Measurements from ENCODE around the gene ATP7B. TPM values are rescaled to one million over a fixed set of nuclear protein-coding genes. Genes with fewer than 3 reads are reported as not detected.
"Not testable (repeated sequence)": the region's sequence is repeated elsewhere in the genome, so short reads cannot be mapped to it uniquely, and the experiment has no call there.

ATP7B gene
- total RNA-seq, 1 donor from 2014 or later: 15.9 TPM

DNA sequence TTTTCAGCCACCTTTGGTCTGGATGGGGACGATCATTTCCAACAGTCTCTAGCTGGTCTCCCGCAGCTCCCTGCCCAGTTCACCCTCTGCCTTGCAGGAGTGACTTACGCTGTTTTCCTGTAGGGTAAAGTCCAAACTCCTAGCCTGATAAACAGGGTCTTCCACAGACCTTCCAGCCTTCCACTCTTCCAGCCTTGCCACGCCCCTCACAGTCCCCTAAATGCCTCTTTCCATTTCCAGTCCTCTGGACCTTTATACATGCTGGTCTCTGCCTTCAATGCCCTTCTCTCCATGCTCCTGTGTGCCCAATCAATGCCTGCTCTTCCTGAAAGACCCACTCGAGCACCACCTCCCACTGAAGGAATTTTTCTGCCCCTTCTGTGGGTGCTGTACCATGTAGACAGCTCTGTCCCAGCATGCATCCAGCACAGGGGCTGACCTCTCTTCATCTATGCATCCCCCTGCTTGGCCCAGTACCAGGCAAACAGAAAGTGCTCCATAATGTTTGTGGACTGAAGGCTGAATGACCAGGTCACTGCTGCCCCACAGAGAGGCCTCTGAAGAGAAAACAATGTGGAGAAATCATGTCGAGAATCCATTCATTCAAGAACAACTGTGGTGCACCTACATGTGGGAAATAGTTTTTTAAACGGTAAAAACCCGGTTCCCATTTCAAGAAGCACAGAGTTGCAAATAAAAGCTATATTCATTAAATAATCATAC, 4.6 kb downstream of the ATP7B start:
- DNase-seq (ENCODE audit: low read depth): no peak

DNA sequence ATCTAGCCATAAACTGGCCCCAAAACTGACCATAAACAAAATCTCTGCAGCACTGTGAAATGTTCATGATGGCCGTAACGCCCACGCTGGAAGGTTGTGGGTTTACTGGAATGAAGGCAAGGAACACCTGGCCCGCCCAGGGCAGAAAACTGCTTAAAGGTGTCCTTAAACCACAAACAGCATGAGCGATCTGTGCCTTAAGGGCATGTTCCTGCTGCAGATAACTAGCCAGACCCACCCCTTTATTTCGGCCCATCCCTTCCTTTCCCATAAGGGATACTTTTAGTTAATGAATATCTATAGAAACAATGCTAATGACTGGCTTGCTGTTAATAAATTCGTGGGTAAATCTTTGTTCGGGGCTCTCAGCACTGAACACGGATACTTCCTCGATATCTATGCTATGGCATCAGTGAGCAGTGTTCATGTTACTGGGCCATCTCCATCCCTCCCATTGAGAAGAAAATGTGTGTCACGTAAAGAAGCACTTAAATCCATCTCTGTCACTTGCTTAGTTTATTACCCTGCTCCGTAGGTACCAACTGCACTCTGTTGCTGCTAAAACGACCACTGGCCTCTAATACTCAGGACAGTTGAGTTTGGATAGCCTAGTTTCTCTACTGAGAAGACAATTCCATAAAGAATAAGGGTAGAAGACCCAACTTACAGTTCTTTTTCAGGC, 5.3 kb downstream of the ATP7B start:
- peak; percentile 41 for DNase-seq (ENCODE audit: low read depth)

DNA sequence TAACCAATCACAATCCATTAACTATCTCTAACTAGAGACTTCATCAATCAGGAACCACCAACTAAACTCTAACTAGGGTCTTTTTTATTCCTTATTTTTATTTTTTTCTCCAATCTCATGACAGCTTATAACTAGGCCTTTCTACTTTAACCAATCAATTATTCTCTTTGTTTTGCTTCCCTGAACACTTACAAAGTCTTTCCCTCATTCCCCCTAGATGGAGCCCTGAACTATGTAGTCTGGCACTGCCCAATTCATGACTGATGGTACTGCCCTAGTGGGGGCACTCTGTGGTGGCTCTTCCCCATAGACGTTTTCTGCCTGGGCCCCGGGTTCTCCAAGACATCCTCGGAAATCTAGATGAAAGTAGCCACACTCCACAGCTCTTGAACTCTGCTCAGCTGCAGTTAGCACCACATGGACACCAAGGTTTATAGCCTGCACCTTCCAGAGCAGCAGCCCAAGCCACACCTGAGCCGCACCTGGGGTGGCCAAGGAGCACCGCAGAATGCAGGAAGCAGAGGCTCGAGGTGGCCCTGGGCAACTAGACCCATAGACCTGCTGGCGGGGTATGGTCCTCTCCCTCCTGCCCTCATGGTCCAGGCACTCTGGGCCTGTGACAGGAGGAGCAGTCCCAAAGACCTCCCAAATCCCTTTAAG, 6.6 kb downstream of the ATP7B start:
- DNase-seq (ENCODE audit: low read depth): no peak

DNA sequence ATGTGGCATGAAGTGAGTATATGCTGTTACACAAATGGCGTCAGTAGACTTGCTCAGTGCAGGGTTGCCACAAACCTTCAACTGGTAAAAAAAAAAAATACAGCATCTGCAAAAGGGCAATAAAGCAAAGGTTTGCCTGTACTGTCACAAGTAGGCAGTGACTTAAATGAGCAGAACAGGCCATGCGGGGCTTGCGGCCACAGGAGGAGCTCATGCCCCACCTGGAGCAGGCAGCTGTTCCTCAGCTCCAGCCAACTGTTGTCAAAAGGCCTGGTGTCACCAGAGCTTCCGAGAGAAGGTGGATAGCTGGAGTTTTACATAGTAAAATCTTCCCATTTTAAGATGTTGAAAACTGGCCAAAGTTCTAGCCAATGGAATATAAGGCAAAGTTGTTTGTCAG, 7.7 kb downstream of the ATP7B start:
- DNase-seq (ENCODE audit: low read depth): no peak

DNA sequence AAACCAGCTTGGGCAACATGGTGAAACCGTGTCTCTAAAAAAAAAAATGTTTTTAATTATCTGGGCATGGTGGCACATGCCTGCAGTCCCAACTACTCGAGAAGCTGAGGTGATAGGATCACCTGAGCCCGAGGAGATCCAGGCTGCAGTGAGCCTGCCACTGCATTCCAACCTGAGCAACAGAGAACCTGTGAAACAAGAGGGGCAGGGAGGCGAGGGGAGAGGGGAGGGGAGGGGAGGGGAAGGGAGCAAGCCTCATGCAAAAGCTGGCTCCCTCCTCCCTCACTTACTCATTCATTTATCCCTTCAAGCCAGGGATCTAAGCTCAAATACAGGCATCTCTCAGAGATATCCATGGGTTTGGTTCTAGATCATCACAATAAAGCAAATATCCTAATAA, 8.9 kb downstream of the ATP7B start:
- DNase-seq (ENCODE audit: low read depth): no peak

DNA sequence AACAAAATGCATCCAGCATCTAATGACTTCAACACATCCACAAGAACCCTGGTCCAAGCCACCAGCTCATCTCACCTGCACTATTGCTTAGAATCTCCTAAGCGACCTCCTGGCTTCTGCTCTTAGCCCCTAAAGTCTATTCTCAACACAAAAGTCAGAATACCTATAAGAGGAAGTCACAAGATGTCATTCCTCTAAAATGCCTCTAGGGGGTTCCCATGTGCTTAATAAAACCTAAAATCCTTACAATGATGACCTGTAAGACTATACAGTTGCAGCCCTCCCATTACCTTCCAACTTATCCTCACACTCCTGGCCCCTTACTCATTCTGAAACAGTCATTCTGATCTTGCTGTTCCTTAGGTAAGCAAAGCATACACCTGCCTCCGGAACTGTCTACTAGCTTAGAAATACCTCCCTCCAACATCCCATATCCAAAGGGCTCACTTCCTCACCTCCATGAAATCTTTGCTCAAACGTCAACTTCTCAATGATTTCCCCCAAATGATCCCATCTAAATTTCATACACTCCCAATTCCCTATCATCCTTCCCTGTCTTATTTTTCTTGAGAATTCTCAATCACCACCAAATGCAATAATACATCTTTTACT, 10.0 kb downstream of the ATP7B start:
- peak; percentile 61 for DNase-seq (ENCODE audit: low read depth)

DNA sequence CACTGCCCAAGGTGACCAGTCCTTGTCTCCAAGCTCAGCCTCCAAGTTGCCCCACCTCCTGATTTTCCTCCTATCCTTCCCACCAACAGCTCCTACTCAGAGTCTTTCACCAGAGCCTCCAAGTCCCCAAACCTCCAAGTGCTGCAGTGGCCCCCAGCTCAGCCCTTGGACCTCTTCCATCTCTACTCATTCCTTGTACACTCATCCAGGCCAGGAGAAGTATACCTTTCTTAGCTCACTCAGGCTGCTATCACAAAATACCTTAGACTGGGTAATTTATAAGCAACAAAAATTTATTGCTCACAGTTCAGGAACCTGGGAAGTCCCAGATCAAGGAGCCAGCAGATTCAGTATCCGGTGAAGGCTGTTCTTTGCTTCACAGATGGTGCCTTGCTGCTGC, 11.3 kb downstream of the ATP7B start:
- DNase-seq (ENCODE audit: low read depth): no peak

DNA sequence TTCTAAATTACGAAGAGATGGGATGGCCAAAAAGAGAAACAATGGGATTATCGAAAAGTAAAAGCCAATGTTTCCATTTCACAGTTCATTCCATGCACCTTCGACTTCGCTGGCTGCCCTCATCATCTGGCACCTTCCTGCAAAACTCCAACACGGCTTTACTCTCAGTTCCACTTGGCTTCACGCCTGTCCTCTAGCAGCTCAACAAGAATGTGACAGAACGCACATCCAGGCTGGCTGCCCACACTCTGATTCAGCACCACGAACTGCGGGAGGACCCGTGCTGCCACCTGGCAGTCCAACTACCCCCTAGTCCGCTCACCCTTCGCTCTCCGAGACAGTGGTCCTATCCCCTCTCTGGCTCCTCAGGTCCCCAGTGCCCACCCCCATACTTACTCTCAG, 11.7 kb downstream of the ATP7B start:
- DNase-seq (ENCODE audit: low read depth): peak; percentile 47

DNA sequence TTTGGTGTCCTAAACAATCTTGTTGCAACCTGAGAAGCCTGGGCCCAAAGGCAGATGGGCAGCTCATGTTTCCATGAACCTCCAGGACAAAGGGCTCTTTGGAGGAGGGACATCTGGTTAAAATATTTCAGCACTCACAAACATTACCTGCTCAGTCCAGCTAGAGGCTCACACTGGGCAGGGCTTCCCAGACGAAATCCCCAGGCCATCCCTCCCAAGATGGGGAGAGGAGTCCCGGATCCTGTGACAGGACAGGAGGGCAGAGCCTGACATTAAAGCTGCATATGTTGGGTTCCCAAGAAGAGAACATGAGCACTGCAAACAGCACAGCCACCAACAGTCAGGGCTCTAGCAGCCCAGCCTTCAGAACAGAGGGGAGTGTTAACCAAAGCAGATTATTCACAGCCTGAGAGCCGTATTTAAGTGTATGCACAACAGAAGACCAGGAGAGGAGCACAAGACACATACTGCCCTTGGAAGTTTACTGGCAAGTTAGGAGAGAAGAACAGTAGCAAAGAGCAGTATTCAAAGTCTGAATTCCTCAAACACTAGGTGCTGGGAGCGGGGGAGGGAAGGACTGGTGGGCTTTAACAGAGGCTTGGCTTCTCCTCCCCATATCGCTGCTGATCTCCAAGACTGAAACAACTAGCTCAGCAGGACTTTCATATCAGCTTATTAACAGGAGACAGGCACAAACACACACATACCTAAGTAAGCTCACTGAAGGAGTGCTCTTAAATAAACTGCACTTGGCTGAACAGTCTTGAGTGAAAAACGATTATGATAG, 12.3 kb downstream of the ATP7B start:
- no peak for DNase-seq (ENCODE audit: low read depth)

DNA sequence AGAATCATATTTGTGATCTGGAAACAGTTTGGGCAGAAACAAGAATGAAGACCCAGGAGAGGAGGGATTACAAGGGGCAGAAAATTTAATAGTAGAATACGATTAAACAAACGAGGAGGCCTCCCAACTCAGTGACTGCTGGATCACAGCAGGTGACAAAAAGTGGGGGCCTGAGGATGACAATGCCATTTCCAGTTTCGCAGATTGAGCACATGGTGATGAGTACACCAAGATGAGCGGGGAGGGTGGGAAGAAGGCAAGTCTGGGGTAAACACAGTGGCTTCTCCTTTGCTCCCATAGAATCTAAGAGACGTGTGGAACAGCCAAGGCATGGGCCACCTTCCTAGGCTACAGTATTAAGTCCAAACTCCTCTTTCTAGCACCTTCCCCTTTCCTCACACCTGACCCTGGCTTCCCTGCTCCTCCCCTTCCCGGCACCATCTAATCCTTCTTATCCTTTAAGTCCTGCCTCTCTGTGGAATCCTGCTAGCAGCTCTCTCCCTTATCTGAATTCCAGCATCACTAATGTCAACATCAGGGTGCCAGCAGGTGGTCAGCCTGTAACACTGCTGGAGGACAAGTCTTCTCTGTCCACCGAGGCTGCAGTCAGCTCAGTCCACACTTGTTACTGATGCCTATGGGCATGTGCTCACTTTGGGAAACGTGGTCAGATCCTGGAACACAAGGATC, 13.5 kb downstream of the ATP7B start:
- DNase-seq (ENCODE audit: low read depth): no peak

DNA sequence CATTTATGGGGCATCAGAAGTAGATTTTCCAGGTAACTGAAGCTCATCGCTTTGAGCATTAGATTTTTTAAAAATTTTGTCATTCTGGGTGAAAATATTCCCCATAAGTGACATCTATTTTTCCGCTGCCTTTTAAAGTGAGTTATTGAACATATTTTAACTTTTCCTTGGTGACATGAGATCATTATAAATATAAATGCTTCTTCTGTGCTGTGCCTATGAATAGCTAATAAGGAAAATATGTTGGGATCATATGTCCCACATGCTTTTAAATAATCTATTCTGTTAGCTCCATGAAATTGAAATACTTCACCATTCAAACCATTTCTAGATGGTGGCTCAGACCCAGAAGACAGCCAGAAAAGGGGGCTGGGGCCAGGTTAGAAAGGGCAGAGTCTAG, 14.1 kb downstream of the ATP7B start:
- DNase-seq (ENCODE audit: low read depth): no peak

DNA sequence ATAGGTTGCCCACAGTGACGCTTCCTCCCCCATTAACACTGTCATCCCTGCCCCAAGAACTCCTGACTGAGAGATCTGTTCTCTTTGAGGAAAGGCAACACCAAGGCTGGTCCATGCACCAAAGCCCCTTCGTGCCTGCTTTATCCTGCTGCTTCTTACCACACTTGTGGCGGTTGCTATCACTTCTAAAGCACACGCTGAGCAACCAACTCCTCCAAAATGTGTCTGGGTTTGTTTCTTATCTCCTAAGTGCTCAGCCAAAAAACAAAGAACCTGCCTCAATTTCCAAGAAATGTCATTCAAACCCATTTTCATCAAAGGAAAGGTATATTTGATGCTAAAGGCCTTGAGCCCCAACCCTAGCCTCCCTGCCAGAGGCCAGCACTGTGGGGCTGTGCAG, 14.6 kb downstream of the ATP7B start:
- DNase-seq (ENCODE audit: low read depth): no peak

DNA sequence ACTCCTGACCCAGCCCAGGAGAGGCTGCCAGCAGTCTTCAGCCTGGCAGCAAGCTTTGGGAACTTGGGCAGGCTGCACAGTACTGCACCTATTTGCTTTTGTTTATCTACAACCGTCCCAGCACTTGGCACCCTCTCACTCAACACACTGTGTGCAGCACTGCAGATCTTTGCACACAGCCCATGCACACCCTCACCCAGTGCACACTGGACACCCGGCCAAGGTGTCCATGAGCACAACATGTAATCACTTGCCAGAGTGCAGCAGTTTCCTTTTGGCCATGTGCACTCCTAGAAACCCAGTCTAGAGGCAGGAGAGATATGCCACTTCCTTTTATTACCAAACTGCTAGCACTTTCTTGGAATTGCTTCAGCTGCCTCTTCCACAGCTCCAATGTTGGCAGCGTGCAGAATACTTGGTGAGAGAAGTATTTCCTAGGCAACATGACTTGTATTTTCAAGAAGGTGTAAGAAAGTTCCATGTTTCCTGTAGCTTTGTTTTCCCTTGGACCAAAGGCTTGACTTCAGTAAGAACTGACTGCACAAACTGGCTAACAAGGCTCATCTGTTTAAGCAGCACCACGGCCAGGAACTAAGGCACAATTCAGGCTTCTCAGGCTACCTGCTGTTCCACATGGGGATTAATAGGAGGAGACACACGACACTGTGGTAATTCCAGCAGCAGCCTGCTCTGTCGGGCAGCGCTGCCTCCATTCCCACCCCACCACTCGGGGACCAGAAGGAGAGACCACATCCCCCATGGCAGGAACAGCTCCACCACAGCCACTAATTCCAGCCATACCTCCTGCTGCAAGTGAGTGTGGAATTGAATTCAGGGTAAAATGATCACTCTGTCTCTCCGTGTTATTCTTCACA, 15.3 kb downstream of the ATP7B start:
- no peak for DNase-seq (ENCODE audit: low read depth)

DNA sequence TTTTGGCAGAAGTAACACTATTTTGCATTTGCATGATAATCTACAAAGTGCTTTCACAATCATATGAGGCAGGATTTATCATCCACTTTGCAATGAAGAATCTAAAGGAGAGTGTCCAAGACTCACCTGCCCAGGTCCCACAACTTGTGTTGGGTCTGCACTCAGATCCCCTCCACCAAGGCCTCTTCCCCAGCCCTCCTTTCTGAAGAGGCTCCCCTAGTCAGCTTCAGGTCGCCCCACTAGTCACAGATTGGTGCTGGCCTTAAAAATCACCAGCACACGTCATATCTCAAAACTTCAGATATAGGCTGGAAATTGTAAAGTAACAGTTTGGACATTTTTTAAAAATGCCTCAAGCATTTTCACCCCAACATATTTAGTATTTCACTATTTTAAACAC, 17.5 kb downstream of the ATP7B start:
- no peak for DNase-seq (ENCODE audit: low read depth)

DNA sequence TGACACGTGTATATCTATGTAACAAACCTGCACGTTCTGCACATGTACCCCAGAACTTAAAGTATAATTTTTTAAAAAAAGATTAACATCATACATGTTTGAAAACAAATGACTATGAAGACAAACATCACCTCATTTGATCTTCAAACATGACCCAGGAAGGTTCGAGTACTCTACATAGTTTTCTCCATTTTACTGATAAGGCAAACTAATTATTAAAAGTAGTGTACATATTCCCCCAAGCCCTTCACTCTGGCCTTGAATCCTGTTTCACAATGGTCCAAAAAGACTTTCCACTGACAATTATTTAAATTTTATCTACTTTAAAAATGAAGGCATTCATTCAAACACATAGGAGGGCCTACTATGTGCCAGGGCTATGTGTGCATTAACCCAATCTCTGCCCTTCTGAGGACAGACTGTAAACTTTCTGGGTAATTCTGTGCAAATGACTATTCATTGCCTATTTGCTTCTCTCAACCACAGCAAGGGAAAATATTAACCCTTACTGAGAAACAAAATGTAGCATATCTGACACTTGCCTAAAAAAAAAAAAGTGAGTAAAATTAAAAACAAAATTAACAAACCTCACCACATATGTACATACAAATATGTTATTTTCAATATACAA, 22.1 kb downstream of the ATP7B start:
- DNase-seq (ENCODE audit: low read depth): no peak

DNA sequence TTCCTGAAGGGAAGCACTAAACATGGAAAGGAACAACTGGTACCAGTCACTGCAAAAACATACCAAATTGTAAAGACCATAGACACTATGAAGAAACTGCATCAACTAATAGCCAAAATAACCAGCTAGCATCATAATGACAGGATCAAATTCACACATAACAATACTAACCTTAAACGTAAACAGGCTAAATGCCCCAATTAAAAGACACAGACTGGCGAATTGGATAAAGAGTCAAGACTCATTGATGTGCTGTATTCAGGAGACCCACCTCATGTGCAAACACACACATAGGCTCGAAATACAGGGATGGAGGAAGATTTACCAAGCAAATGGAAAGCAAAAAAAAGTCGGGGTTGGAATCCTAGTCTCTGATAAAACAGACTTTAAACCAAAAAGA, 26.3 kb downstream of the ATP7B start:
- DNase-seq (ENCODE audit: low read depth): not testable (repeated sequence)

DNA sequence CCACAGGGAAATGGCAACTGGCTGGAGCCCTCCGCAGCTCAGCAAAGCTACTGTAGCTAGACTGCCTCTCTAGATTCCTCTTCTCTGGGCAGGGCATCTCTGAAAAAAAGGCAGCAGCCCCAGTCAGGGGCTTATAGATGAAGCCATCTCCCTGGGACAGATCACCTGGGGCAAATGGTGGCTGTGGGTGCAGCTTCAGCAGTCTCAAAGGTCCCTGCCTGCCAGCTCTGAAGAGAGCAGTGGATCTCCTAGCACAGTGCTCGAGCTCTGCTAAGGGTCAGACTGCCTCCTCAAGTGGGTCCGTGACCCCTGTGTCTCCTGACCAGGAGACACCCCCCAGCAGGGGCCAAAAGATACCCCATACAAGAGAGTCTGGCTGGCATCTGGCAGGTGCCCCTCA, 28.0 kb downstream of the ATP7B start:
- not testable (repeated sequence) for DNase-seq (ENCODE audit: low read depth)

DNA sequence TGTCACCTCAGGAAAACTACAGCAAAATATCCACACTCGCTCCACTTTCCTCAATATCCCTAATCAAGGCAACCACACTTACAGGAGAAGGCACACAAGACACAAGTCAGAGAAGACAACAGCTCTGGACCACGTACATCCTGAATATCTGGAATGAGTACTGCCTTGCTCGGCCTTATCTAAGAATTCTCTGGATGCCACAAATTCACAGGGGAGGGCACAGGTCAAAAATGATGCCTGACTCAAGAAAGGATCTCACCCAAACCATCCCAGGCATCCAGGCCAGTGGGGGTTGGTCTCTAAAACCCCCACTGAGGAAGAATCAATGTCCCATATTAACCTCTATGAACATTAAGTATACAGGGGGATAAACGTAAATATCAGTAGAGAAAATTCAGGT, 29.9 kb downstream of the ATP7B start:
- DNase-seq (ENCODE audit: low read depth): no peak

DNA sequence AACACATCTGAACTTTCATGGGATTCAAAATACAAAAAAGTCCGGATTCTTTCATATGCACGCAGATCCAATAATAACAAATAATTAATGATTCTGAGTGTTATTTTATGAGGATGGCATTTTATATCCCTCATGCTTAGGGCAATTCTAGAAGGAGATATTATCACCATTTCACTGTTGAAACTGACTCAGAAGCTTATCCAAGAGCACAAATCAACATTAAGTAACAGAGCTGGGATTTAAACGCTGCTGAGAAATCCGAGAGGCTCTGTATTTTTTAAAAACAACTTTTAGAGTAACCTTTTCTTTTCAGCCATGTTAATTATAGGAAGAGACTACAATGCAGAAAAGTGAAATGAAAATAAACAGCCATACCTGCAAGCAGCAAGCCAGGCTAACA, 30.3 kb downstream of the ATP7B start:
- DNase-seq (ENCODE audit: low read depth): no peak

Measured in renal cortical epithelial cell (primary cell).